GM10847 (cell line): ENCODE measurements around the gene IQSEC1.

Experiments
- POLR2A ChIP-seq: IDR thresholded peaks from 2 replicates; pipeline ENCODE4 v1.6.1; 2011; ENCODE audit not compliant: insufficient read length; ENCODE audit errors: extremely low read depth

IQSEC1 gene

GRCh38 chr3:13024765-13025065 is 48.5 kb downstream of the IQSEC1 start:
- TF ChIP-seq POLR2A, result no peak

- TF ChIP-seq POLR2A, result no peak
Measured at GRCh38 chr3:13023971-13024764, 49.1 kb downstream of the IQSEC1 start.

GRCh38 chr3:13023235-13023970 is 49.8 kb downstream of the IQSEC1 start:
- TF ChIP-seq POLR2A, result no peak

GRCh38 chr3:13022348-13023234 is 50.6 kb downstream of the IQSEC1 start:
- no peak for TF ChIP-seq POLR2A

GRCh38 chr3:13021141-13022114 is 51.8 kb downstream of the IQSEC1 start:
- peak; percentile 20 for TF ChIP-seq POLR2A

- TF ChIP-seq POLR2A, result no peak
Measured at GRCh38 chr3:13020159-13020750, 53.0 kb downstream of the IQSEC1 start.

GRCh38 chr3:13019243-13020095 is 53.8 kb downstream of the IQSEC1 start:
- TF ChIP-seq POLR2A, result no peak

GRCh38 chr3:13018561-13019242 is 54.5 kb downstream of the IQSEC1 start:
- no peak for TF ChIP-seq POLR2A

GRCh38 chr3:13018043-13018451 is 55.2 kb downstream of the IQSEC1 start:
- TF ChIP-seq POLR2A, result no peak

- no peak for TF ChIP-seq POLR2A
Measured at GRCh38 chr3:13017361-13018042, 55.7 kb downstream of the IQSEC1 start.

GRCh38 chr3:13016721-13017255 is 56.4 kb downstream of the IQSEC1 start:
- TF ChIP-seq POLR2A, result no peak
